Retinal pigment epithelial cell (primary cell): ENCODE measurements around the gene P4HA3.

ENCODE experiments used
- DNase-seq: peaks from one replicate; pipeline ENCODE4 v3.0.0-alpha.2; 2010; ENCODE audit warnings: low read depth
- H3K4me3 ChIP-seq: 2 replicates; pipeline ENCODE4 v1.5.1; 2011; ENCODE audit warnings: mild to moderate bottlenecking, low read length, control low read depth, moderate library complexity
- TF ChIP-seq, protein P1 (sequence below): conservative IDR thresholded peaks from 2 replicates; pipeline ENCODE4 v1.5.1; 2011; ENCODE audit warnings: low read depth, low read length, control low read depth, inconsistent platforms

The P4HA3 gene

DNA sequence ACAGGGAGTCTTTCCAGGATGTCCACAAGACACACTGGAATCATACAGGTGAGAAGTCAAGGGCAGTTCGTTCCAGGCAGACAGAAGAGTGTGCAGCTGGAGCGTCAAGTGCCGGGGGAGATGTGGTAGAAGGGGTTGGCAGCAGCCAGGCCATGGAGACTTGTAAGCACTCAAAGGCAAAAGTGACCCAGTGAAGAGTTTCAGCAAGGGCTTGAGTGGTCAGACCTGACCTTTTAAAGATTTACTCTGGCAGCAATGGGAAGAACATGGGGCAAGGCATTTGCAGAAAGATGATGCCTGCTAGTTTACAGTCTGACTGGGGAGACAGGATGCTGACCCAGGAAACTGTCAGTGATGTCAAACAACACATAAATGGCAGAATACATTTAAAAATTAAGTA is 29.0 kb downstream of the P4HA3 start:
- TF ChIP-seq, protein P1, sequence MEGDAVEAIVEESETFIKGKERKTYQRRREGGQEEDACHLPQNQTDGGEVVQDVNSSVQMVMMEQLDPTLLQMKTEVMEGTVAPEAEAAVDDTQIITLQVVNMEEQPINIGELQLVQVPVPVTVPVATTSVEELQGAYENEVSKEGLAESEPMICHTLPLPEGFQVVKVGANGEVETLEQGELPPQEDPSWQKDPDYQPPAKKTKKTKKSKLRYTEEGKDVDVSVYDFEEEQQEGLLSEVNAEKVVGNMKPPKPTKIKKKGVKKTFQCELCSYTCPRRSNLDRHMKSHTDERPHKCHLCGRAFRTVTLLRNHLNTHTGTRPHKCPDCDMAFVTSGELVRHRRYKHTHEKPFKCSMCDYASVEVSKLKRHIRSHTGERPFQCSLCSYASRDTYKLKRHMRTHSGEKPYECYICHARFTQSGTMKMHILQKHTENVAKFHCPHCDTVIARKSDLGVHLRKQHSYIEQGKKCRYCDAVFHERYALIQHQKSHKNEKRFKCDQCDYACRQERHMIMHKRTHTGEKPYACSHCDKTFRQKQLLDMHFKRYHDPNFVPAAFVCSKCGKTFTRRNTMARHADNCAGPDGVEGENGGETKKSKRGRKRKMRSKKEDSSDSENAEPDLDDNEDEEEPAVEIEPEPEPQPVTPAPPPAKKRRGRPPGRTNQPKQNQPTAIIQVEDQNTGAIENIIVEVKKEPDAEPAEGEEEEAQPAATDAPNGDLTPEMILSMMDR = no peak
- no peak for DNase-seq
- H3K4me3 ChIP-seq = no peak overlapping the region

DNA sequence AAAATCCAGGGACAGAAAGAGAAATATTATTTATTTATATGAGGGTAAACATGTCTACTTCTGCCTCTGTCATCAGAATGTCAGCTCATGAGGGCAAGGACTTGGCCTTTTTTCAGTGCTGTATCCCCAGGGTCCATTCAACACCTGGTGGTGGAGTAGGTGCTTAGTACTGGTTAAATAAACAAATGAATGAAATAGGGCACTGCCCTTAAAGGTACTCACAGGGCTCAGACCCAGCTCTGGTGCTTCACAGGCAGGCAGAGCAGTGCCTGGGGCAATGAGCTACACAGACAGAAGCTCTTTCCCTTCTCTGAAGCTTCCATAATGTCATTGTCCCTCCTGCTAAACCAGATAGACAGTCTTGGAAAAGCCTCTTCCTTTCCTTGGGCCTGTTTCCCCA is 30.9 kb downstream of the P4HA3 start:
- no peak for DNase-seq
- TF ChIP-seq, protein P1 = no peak
- H3K4me3 ChIP-seq = no peak overlapping the region

DNA sequence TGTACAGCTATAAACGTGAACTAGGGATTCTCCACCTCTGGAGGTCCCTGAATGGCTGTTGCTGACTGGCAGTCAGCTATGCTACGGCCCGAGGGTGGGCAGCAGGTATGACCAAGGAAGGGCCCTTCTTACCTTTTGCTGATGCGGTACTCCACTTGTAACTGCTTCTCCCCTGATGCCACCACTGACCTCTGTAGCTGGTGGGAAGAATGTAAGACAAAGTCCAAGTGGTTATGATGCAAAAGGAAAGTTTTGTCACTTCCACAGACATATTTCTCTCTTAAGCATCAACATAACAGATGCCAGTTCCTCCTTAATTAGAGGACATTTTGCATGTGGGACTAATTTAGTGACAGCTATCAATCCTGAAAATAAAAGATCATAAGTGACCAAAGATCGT is 32.2 kb downstream of the P4HA3 start:
- H3K4me3 ChIP-seq = no peak overlapping the region
- no peak for DNase-seq
- TF ChIP-seq, protein P1 = no peak

DNA sequence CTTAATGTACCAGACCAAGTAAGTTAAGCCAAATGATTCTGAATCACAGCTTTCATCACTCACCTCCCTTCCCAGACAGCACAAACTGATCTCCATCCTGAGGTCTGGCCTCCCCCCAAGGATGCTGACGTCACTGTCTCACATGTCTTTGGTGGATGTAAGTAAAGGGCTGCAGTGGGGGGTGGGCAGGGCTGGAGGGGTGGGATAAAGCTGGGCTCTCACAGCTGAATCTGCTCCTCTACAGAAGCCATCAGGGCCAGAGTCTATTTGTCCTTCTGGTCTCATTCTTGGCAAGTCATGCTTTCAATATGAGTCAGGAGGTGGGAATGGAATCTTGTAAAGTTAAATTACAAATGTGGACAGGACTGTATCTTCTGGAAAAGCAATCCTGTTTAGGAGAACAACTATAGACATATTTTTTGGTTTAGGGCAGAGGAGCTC is 32.7 kb downstream of the P4HA3 start:
- TF ChIP-seq, protein P1 = no peak
- DNase-seq = peak; percentile 96
- H3K4me3 ChIP-seq = no peak overlapping the region

DNA sequence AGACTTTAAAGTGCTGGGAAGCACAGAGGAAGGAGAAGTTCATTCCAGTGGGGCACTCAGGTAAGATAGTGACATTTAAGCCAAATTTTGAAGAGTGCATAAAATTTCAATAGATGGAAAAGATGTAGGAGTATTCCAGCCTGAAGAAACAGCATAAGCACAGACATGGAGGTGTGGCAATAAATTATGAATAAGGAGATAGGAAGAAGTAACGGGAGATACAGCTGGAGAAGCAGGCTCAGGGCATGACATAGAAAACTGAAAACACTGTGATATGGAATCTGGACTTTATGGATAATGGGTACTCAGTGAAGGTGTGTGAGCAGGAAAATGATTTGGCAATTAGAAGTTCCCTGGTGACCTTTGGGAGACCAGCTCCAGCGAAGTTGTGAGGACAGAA is 33.3 kb downstream of the P4HA3 start:
- TF ChIP-seq, protein P1 = no peak
- no peak for DNase-seq
- H3K4me3 ChIP-seq = no peak overlapping the region

DNA sequence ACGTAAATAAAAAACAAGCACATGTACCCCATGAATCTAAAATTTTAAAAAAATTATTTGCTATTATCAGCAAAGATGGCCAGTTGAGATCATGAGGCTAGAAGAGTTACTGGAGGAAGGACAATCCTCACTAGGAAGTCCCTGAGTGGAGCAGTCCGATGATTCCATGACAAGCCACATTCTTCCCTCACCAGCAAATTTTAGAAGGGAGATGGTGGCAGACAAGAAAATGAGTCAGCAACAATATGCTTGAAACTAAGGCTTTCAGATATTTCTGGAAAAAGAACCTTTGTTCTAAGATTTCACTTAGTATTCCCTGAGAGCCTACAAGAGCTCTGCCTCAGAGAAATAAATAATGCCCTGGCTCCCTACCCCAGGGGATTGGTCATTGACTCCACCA is 34.9 kb downstream of the P4HA3 start:
- no peak overlapping the region for H3K4me3 ChIP-seq
- no peak for DNase-seq
- TF ChIP-seq, protein P1 = no peak

DNA sequence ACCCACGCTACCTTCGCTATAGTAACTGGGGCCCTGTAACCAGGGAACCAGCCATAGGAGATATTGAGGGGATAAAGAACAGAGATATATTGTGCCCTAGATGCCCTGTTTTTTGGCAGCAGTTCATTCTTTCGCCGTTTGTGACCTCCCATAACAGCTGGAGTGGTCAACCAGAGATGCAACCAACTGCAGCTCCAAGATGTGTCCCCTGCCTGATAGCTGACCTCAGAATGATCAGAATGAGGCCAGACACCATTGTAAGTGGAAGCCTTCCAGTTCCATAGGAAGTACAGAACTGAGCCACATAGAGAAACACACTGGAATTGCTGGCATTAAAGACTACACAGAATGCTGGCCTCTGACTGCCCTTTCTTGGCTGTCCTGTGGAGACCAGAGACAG is 39.2 kb downstream of the P4HA3 start:
- TF ChIP-seq, protein P1 = no peak
- no peak for DNase-seq
- H3K4me3 ChIP-seq = no peak overlapping the region
